HG03064 (cell line): ENCODE measurements around the gene SPSB3.
"Not testable (repeated sequence)": the region's sequence is repeated elsewhere in the genome, so short reads cannot be mapped to it uniquely, and the experiment has no call there.

ENCODE experiments used
- ATAC-seq: cut with Tn5 transposase; IDR thresholded peaks from one replicate; pipeline ENCODE4 v1.9.1; 2021; ENCODE audit warnings: low read depth; ENCODE audit not compliant: unreplicated experiment

The SPSB3 gene

DNA sequence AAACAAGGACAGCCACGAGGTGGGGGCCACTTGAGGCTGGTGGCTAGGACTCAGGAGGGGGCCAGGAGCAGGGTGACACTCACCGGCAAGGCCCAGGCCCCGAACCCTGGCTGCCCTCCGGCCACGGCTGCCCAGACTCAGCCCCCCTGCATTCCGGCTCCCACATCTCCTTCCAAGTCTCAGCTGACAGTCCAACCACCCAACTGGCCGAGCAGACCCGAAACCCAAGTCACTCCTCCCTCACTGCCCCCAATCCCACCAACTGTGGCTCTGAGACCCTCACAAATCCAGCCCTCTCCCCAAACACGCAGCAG, 34.9 kb upstream of the SPSB3 start:
- ATAC-seq = no peak

DNA sequence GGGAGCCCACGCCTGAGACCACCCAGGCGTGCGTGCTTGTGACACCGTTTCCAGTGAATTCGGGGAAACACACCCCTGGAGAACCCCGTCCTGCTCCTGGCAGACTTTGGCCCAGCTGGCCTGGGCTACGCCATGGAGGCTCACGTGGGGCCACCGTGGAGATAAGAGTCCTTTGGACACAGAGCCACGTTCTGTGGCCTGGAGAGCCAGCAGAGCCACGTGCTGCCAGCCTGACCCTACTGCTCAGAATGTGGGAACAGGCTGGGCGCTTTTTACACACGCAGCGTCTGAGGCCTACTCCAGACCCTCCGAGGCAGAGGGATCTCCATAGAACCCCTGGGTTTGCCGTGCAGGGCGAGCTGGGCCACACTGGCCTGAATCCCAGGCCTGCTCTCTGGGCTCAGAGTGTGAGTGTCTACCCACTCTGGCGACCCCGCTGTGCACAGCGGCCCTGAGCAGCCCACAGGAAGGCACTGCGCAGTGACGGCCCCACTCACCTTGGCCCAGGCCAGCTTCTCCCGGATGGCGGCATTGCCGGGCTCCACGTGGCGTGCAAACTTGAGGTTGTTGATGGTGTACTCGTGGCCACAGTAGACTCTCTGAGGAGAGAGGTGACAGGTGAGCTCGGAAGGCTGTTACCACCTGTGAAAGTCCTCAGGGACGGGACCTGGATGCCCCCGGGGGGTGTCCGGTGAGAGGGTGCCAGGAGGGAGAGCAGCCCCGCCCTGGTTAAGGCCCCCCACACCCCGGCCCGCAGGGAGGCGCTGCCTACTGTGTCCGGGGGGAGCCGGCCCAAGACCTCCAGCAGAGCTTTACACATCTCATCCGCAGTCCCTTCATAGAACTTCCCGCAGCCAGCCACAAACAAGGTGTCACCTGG, 34.3 kb upstream of the SPSB3 start:
- no peak for ATAC-seq

- no peak for ATAC-seq
These were observed 33.1 kb upstream of the SPSB3 start for GRCh38 chr16:1815461-1815860.

- ATAC-seq = no peak
These were observed 30.4 kb upstream of the SPSB3 start for GRCh38 chr16:1812732-1813163.

- no peak for ATAC-seq
These were observed 28.2 kb upstream of the SPSB3 start for GRCh38 chr16:1810536-1810935.

DNA sequence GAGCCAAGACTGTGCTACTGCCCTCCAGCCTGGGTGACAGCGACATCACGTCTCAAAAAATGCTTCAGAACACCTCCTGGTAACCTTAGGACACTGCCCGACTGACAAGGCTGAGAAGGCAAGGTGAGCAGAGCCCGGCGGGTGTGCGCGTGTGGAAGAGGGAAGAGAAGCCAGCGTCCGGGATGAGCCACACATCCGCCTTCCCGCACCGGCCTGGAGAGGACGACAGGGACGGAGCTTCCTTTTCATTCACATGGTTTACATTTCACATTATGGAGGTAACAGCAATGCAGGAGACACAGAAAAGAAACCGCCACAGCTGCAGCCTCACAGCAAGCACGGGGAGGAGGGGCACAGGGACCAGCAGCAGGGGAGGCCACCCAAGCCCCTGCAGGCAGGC, 27.7 kb upstream of the SPSB3 start:
- ATAC-seq = no peak

DNA sequence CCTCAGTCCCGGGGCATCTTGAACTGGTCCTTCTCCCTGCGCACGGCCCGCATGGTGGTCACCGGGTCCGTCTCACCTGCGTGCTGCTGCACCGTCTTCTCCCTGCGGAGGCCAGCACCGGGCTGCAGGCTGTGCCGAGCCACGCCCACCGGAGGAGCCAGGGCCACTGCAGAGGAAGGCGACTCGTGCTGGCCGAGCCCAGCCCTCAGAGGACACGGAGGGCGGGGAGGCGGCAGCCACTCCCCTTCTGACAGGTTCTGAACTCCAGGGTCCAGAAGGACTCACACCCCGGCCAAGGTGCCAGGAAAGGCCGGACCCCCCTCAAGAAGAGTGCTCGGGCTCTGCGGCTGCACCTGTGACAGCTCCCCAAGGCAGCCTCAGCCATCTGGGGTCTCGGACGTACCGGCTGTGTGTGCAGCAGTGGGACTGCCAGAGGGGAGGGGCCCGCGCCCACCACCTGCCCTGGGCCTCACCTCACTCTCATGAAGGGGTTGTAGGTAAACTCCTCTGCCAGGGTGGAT, 27.0 kb upstream of the SPSB3 start:
- no peak for ATAC-seq

DNA sequence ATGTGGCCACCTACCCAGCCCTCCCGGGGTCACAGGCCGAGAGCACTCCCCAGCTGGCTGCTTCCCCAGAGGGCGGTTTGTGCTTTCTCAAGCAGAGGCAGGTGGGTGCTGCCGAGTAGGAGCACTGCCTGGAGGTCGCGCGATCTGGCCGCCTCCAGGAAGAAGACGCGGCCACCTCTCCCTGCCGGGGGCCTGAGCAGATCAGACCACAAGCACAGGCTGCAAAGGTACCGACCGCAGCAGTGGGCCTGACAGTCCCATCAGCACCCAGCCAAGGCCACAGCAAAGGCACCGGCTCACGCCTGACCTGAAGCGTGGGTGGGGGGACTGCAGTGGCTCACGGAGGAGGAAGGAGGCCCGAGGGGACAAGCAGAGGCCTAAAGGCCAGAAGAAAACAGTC, 26.3 kb upstream of the SPSB3 start:
- ATAC-seq = no peak

DNA sequence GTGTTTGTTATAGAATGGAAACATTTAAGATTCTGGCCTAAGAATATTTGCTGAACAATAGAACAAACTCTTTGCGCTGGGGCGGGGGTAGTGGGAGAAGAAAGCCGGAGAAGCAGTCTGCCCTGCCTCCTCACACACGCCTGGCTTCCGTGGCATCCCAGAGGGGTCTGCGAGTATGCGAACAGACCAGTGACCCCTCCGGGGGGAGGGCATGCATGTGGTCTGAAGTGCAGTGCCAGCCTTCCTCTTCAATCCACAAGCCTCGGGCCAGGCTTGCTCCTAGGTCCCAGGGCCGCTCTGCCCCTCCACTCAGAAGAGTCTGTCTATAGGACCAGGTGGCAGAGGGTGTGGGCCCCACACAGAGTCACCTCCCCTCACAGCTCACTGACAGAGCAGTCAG, 25.3 kb upstream of the SPSB3 start:
- no peak for ATAC-seq

GRCh38 chr16:1800701-1801100, 18.3 kb upstream of the SPSB3 start:
- no peak for ATAC-seq

DNA sequence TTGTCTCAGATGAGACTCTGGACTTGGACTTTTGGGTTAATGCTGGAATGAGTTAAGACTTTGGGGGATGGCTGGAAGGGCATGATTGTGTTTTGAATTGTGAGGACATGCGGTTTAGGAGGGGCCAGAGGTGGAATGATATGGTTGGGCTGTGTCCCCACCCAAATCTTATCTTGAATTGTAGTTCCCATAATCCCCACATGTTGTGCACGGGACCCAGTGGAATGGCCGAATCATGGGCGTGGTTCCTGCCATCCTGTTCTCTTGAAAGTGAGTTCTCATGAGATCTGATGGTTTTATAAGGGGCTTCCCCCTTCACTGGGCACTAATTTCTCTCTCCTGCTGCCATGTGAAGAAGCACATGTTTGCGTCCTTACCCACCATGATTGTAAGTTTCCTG, 16.9 kb upstream of the SPSB3 start:
- not testable (repeated sequence) for ATAC-seq

DNA sequence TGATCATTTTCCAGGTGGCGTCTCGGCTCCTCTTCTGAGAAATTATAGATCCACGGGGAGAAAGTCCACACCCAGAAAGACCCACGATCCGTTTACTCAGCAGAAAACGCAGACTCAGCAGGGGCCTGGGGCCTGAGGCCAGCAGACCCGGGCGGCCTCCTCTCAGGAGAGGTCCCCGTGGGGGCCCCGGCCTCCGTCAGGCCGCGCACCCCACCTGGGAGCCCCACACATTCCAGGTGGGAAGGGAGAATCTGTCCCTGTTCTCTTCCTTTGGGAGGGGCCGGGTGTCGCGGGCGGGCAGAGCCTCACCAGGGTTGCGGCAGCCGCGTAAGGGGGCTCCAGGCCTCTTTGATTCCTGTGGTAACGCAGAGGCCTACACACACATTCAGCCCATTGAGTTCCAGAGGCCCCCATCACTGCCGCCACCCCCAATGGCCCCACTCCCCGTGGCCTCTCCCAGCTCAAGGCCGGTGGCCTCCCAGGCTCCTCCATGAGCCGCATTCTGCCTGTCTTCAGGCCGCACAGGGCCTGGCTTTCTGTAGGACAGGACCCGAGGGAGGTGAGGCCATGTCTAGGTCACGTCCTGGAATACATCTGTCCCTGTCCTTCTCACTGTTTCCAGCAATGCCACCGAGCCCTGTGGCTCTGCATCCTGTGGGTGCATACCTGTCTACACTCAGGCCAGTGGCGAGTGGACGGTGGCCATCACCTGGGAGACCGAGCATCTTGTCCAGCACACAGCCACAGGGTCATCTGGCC, 12.7 kb upstream of the SPSB3 start:
- no peak for ATAC-seq

GRCh38 chr16:1794221-1794871, 12.0 kb upstream of the SPSB3 start:
- ATAC-seq = no peak

- ATAC-seq = no peak
These were observed 11.3 kb upstream of the SPSB3 start, which contains the start of gene IGFALS for GRCh38 chr16:1793578-1794220. Gene IGFALS, minus strand, starts transcription at chr16:1793705. Its CDS starts 53 bp downstream, at chr16:1793652.

DNA sequence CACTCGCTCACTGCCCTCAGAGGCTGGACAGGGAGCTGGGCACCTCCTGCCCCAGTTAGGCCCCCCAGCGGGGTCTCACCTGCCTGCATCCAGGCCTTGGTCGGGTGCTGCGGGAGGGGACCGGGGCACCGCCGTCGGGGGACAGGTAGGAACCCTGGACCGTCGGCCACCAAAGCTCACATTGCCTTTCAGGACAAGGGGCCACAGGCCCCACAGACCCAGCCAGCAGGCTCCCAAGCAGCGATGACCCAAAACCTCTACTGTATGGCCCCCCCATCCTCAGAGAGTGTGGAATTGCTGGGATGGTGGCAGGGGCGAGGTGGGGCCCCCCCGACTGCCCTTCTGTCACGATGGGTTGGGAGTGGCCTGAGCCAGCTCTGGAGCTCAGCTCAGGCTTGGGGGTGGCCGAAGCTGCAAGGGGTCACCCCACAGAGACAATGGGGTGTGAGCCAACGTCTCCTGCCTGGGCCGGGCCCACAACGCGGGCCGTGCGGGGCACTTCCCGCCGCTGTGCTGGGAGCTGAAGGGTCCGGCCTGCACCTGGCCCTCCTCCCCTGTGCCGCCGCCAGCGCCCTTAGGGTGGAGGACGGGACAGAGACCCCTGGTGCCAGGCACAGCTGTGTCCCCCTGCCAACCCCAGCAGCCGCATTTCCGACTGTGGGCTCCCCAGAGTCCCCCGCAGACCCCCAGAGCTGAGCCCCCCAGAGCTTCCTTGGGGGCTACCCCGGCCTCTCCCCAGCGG, 10.6 kb upstream of the SPSB3 start:
- ATAC-seq = no peak

GRCh38 chr16:1791943-1792812, 9.8 kb upstream of the SPSB3 start:
- no peak for ATAC-seq

- ATAC-seq = no peak
These were observed 9.0 kb upstream of the SPSB3 start for GRCh38 chr16:1791256-1791942.

DNA sequence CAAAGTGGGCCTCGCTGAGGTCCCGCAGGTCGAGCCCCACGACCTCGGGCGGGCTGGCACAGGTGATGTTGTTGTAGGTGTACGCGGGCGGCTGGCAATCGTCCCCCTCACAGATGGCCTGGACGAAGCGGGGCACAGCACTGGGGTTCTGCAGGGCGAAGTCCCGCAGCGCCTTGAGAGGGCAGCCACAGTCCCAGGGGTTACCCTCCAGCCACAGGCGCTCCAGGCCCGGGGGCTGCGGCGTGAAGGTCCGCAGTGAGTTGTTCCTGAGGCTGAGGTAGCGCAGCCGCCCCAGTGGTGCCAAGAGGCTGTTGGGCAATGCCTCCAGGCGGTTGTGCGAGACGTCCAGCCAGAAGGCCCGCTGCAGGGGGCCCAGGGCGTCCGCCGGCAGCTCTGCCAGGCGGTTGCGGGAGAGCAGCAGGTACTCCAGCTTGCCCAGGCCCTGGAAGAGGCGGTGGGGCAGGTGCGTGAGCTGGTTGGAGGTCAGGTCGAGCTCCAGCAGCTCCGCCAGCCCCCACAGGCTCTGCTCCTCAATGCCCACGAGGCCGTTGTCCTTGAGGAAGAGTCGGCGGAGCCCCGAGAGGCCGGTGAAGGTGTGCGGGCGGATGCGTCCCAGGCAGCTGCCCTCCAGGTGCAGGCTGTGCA, 8.4 kb upstream of the SPSB3 start:
- ATAC-seq = no peak
